ENCODE data around the gene FASTK.

FASTK gene

GRCh38 chr7:151058781-151059366 is 21.7 kb downstream of the FASTK start:
- no peak for TF ChIP-seq CTCF (IDR thresholded peaks at IDR 0.05)

- no peak for TF ChIP-seq CTCF (IDR thresholded peaks at IDR 0.05)
Observed at GRCh38 chr7:151057989-151058780, 22.4 kb downstream of the FASTK start.

GRCh38 chr7:151057506-151057988 is 23.1 kb downstream of the FASTK start, which contains the start of gene CDK5:
CDK5 (minus strand) TSS chr7:151057897; CDS start chr7:151057848, 49 bp downstream.
- TF ChIP-seq CTCF (IDR thresholded peaks at IDR 0.05) = no peak

GRCh38 chr7:151056666-151057505 is 23.7 kb downstream of the FASTK start:
- no peak for TF ChIP-seq CTCF (IDR thresholded peaks at IDR 0.05)

GRCh38 chr7:151056283-151056665 is 24.3 kb downstream of the FASTK start:
- no peak for TF ChIP-seq CTCF (IDR thresholded peaks at IDR 0.05)

- no peak for TF ChIP-seq CTCF (IDR thresholded peaks at IDR 0.05)
Observed at GRCh38 chr7:151053751-151054150, 26.9 kb downstream of the FASTK start.

GRCh38 chr7:151053096-151053495 is 27.5 kb downstream of the FASTK start:
- no peak for TF ChIP-seq CTCF (IDR thresholded peaks at IDR 0.05)
